GM12878 (cell line): ENCODE results near the gene ABCD2. TPM values are rescaled to one million over a fixed set of nuclear protein-coding genes. Genes with fewer than 3 reads are reported as not detected.

Experiments used
- ATAC-seq: fragments of 200-7000 bp; cut with Tn5 transposase; 3 replicates; pipeline ENCODE4 v1.9.1; 2020; ENCODE audit warnings: mild to moderate bottlenecking, moderate library complexity
- BruUV-seq: library from RNA; stranded (reverse); fragments of 400-500 nt; replicated peaks from 2 replicates; lab custom pipeline; 2021; lab: Mats Ljungman, UMichigan
- CTCF ChIA-PET: fragments of 300-600 bp; sonication (Branson Sonifier 250); formaldehyde crosslinking; extraction: SDS; loops from one replicate; lab custom pipeline; 2021; ENCODE audit warnings: inconsistent platforms; lab: Yijun Ruan, JAX
- POLR2A ChIA-PET: fragments of 350-600 bp; formaldehyde crosslinking; extraction: SDS; loops from one replicate; lab custom pipeline; 2021; ENCODE audit warnings: inconsistent platforms; lab: Charles Lee
- RAD21 ChIA-PET: fragments of 300-600 bp; sonication (Branson Sonifier 250); formaldehyde crosslinking; loops from one replicate; lab custom pipeline; 2023; ENCODE audit warnings: antibody characterized with exemption; ENCODE audit not compliant: unreplicated experiment; lab: Charles Lee
- SMC1A ChIA-PET: fragments of 300-600 bp; sonication (Branson Sonifier 250); formaldehyde crosslinking; loops from one replicate; lab custom pipeline; 2023; ENCODE audit not compliant: unreplicated experiment, uncharacterized antibody; lab: Charles Lee
- DNase-seq: peaks from one replicate; pipeline ENCODE4 v3.0.0-alpha.2; 2011; ENCODE audit warnings: low read depth, low spot score
- FAIRE-seq: peaks from 3 replicates; lab custom pipeline; 2011; peaks lifted over from hg19 to GRCh38; lab: Jason Lieb, UNC
- H2AFZ ChIP-seq: 2 replicates; pipeline ENCODE4 v1.6.0; 2011; ENCODE audit warnings: low read depth, low read length, control low read depth; ENCODE audit not compliant: control insufficient read depth
- H3K27ac ChIP-seq: 2 replicates; pipeline ENCODE4 v1.5.1; 2011; ENCODE audit warnings: control low read depth; ENCODE audit not compliant: control insufficient read depth, insufficient read depth
- H3K27me3 ChIP-seq, 2 experiments: replicated peaks in 1 of 2; 2 replicates each; pipeline versions ENCODE4 v1.6.0 to v1.6.1; 2011; ENCODE audit warnings: low read length in 1 of 2; ENCODE audit not compliant: control insufficient read depth in 2 of 2, insufficient read depth in 2 of 2
- H3K36me3 ChIP-seq, 2 experiments: 2 replicates each; pipeline ENCODE4 v1.5.1; 2011; ENCODE audit warnings: low read length in 1 of 2; ENCODE audit not compliant: control insufficient read depth in 2 of 2, insufficient read depth in 2 of 2
- H3K4me1 ChIP-seq: 2 replicates; pipeline ENCODE4 v1.6.1; 2011; ENCODE audit warnings: mild to moderate bottlenecking, low read length, moderate library complexity, mixed read lengths; ENCODE audit not compliant: control insufficient read depth, insufficient read depth
- H3K4me2 ChIP-seq: 2 replicates; pipeline ENCODE4 v1.6.0; 2011; ENCODE audit warnings: control low read depth; ENCODE audit not compliant: control insufficient read depth, insufficient read depth
- H3K4me3 ChIP-seq: fragments of 200-600 bp; sonication (generic); 2 replicates; pipeline ENCODE4 v1.5.1; 2016
- H3K79me2 ChIP-seq: 2 replicates; pipeline ENCODE4 v1.6.0; 2011; ENCODE audit warnings: low read length; ENCODE audit not compliant: control insufficient read depth, insufficient read depth
- H3K9ac ChIP-seq: 2 replicates; pipeline ENCODE4 v1.8.0; 2011; ENCODE audit warnings: low read length, control low read depth, mixed read lengths; ENCODE audit not compliant: control insufficient read depth, insufficient read depth
- H3K9me3 ChIP-seq: replicated peaks from 3 replicates; pipeline ENCODE4 v1.5.1; 2011; ENCODE audit warnings: mild to moderate bottlenecking, low read length; ENCODE audit not compliant: control insufficient read depth, insufficient read depth
- H4K20me1 ChIP-seq: 2 replicates; pipeline ENCODE4 v1.6.0; 2011; ENCODE audit not compliant: control insufficient read depth, insufficient read depth
- ASH2L ChIP-seq: fragments of 300-600, 200-600 bp; sonication (generic); IDR thresholded peaks from 2 replicates; pipeline ENCODE4 v1.6.1; 2017; ENCODE audit warnings: low read depth, mild to moderate bottlenecking, borderline replicate concordance
- KLF5 ChIP-seq: fragments of 450-650 bp; IDR thresholded peaks from 2 replicates; pipeline ENCODE4 v1.6.1; 2014; ENCODE audit warnings: mild to moderate bottlenecking; ENCODE audit not compliant: partially characterized antibody
- MXI1 ChIP-seq: fragments of 150-350 bp; IDR thresholded peaks from 2 replicates; pipeline ENCODE4 v1.6.1; 2011; ENCODE audit warnings: low read depth, mild to moderate bottlenecking, inconsistent platforms, low read length, improper control_type of control experiment
- NFIC ChIP-seq: IDR thresholded peaks from 2 replicates; pipeline ENCODE4 v1.6.1; 2012; ENCODE audit warnings: low read depth, mild to moderate bottlenecking, inconsistent platforms, low read length, moderate library complexity
- NFYA ChIP-seq: IDR thresholded peaks from 2 replicates; pipeline ENCODE4 v1.6.1; 2011; ENCODE audit warnings: low read depth, mild to moderate bottlenecking, low read length, improper control_type of control experiment, borderline replicate concordance
- NRF1 ChIP-seq: conservative IDR thresholded peaks from 2 replicates; pipeline ENCODE4 v1.6.1; 2011; ENCODE audit warnings: mild to moderate bottlenecking, low read depth, low read length, improper control_type of control experiment
- SIX5 ChIP-seq: IDR thresholded peaks from 2 replicates; pipeline ENCODE4 v1.6.1; 2011; ENCODE audit warnings: mild to moderate bottlenecking, low read depth, low read length, moderate library complexity; ENCODE audit not compliant: severe bottlenecking
- SPI1 ChIP-seq: IDR thresholded peaks from 2 replicates; pipeline ENCODE4 v1.6.1; 2011; ENCODE audit warnings: low read depth, mild to moderate bottlenecking, low read length, moderate library complexity, borderline replicate concordance; ENCODE audit not compliant: insufficient read depth
- SREBF2 ChIP-seq: IDR thresholded peaks from 2 replicates; pipeline ENCODE4 v1.6.1; 2012; ENCODE audit warnings: mild to moderate bottlenecking, low read length
- SUZ12 ChIP-seq: fragments of 200-600 bp; sonication (generic); IDR thresholded peaks from one replicate; pipeline ENCODE4 v1.6.1; 2018; ENCODE audit warnings: antibody characterized with exemption, mild to moderate bottlenecking; ENCODE audit not compliant: unreplicated experiment
- TBL1XR1 ChIP-seq: IDR thresholded peaks from 2 replicates; pipeline ENCODE4 v1.6.1; 2012; ENCODE audit warnings: low read depth, low read length, improper control_type of control experiment
- WGBS: methylation state at CpG from one replicate; pipeline ENCODE4 v1.1.6; 2016; ENCODE audit warnings: low lambda C conversion rate; ENCODE audit not compliant: insufficient replicate concordance, insufficient coverage; ENCODE audit errors: missing lambda C conversion rate; 5-methylcytosine and 5-hydroxymethylcytosine counted together
- in situ Hi-C: fragments of 300-500 bp; cut with MboI; formaldehyde crosslinking; loops from 9 replicates; pipeline ENCODE4 v1.14.3; 2018; ENCODE audit warnings: mixed read lengths
- intact Hi-C: fragments of 100-400 bp; cut with micrococcal nuclease; formaldehyde crosslinking; loops from one replicate; pipeline ENCODE4 v1.14.2; 2022; ENCODE audit not compliant: unreplicated experiment
- polyA plus RNA-seq, 11 experiments: library from polyadenylated mRNA; depleted of rRNA in 4 of 11; unstranded in 6 of 11; stranded (reverse) in 5 of 11; fragments of >200 nt; fragmentation: Nextera tagmentation in 4 of 11; fragmentation: Illumina TruSeq in 1 of 11; extraction: Ambion mirVana in 4 of 11; extraction: Trizol in 1 of 11; gene quantifications; 1 replicate in 1 of 11; 2 replicates in 10 of 11; pipeline versions ENCODE4 v1.2.1 to v1.2.3, GENCODE V29; 2011 to 2016; ENCODE audit warnings: inconsistent platforms in 2 of 11, missing spikeins in 2 of 11, low read depth in 1 of 11
- total RNA-seq, 4 experiments: library from RNA; depleted of rRNA in 3 of 4; stranded (reverse); fragments of >200 nt in 3 of 4; fragmentation: Illumina TruSeq in 1 of 4; extraction: Trizol in 1 of 4; gene quantifications; 2 replicates each; pipeline versions ENCODE4 v1.2.1 to v1.2.3, GENCODE V29; 2013 to 2021
- TF ChIP-seq, protein P1 (sequence below): fragments of 450-650 bp; IDR thresholded peaks from 2 replicates; pipeline ENCODE4 v1.6.1; 2018; ENCODE audit warnings: borderline replicate concordance, mild to moderate bottlenecking; ENCODE audit not compliant: partially characterized antibody

Gene ABCD2
- total and polyA plus RNA-seq, 10 of the 15 experiments (the other 5 are each of a cell fraction or from before 2014, with no cell fraction given), result 4.4 to 16.2 (median 7.5) TPM

DNA sequence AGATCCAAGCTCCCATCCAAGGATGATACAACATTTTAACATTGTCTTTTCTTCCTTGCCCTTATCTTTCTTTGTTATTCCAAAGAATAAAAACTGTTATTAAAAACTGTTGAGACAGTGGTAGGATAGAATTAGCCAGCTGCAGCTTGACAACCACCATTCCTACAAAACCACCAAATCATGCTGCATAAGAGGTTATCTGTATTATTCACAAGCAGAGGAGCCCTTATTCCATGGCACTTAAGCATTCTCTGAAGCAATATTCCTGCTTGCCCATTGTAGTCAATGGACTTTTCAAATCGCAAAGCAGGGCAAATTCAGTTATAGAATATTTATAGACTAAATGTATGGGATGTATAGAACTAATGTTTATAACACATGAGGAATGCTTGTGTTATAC lies 3.4 kb downstream of the ABCD2 start:
- H3K9me3 ChIP-seq, result no peaks in the 10 kb centered on the region; the same call in 2 of the 3 replicates
- no peaks in the 10 kb centered on the region for H3K4me1 ChIP-seq
- H3K27ac ChIP-seq, result peak overlapping the region; percentile 48; the same call in 1 of the 2 replicates
- RAD21 ChIA-PET, result interaction anchor here (1.5 to 1.9 kb wide), 3 partner anchors 11 to 174 kb away, joined by 4 to 10 read pairs (median 5); partner anchors contain the start of gene KIF21A
- intact Hi-C loops (loop anchor here (10.0 kb wide), 3 partner anchors 301 to 711 kb away; partner anchors contain the start of genes CPNE8 and LRRK2), in situ Hi-C loops (loop anchor here (25.0 kb wide), 3 partner anchors 496 to 829 kb away; partner anchors contain the start of gene SLC2A13)
- H3K4me3 ChIP-seq, result peak overlapping the region; percentile 66
- POLR2A ChIA-PET, result interaction anchor here (1.2 kb wide), 1 partner anchor 12 kb away, joined by 4 read pairs; no protein-coding TSS in a partner anchor
- no peak for ATAC-seq
- no peak for DNase-seq
- BruUV-seq, result no TSS peak
- H2AFZ ChIP-seq, result peak overlapping the region; percentile 18; the same call in 1 of the 2 replicates
- no peaks in the 10 kb centered on the region for H3K27me3 ChIP-seq
- H3K4me2 ChIP-seq, result peak overlapping the region; percentile 91
- no peaks in the 10 kb centered on the region for H3K36me3 ChIP-seq
- no peaks in the 10 kb centered on the region for H4K20me1 ChIP-seq
- WGBS, result 79% methylated on average over 1 of the region's 1 CpG
- FAIRE-seq, result no peak
- TF ChIP-seq, protein P1, sequence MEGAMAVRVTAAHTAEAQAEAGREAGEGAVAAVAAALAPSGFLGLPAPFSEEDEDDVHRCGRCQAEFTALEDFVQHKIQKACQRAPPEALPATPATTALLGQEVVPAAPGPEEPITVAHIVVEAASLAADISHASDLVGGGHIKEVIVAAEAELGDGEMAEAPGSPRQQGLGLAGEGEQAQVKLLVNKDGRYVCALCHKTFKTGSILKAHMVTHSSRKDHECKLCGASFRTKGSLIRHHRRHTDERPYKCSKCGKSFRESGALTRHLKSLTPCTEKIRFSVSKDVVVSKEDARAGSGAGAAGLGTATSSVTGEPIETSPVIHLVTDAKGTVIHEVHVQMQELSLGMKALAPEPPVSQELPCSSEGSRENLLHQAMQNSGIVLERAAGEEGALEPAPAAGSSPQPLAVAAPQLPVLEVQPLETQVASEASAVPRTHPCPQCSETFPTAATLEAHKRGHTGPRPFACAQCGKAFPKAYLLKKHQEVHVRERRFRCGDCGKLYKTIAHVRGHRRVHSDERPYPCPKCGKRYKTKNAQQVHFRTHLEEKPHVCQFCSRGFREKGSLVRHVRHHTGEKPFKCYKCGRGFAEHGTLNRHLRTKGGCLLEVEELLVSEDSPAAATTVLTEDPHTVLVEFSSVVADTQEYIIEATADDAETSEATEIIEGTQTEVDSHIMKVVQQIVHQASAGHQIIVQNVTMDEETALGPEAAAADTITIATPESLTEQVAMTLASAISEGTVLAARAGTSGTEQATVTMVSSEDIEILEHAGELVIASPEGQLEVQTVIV, result no peak
- TF ChIP-seq SIX5 (no peak), SUZ12 (no peak), SREBF2 (no peak), NFYA (no peak), NRF1 (no peak), TBL1XR1 (no peak), MXI1 (no peak), SPI1 (no peak), NFIC (no peak), KLF5 (no peak), ASH2L (no peak)
- peak overlapping the region; percentile 53 for H3K9ac ChIP-seq
- CTCF ChIA-PET, result no interaction called here
- peaks cover 82% of the 10 kb centered on the region for H3K79me2 ChIP-seq
- SMC1A ChIA-PET, result interaction anchor here (1.0 to 2.8 kb wide), 3 partner anchors 9 to 34 kb away, joined by 3 to 14 read pairs (median 5); no protein-coding TSS in a partner anchor
